K562 (cell line): ENCODE results near the gene DPP3. TPM values are rescaled to one million over a fixed set of nuclear protein-coding genes. Genes with fewer than 3 reads are reported as not detected.

Experiments
- ATAC-seq: fragments of 200-7000 bp; cut with Tn5 transposase; 3 replicates; pipeline ENCODE4 v1.9.1; 2020; ENCODE audit warnings: moderate library complexity
- BruUV-seq: library from RNA; stranded (reverse); fragments of 400-500 nt; replicated peaks from 2 replicates; lab custom pipeline; 2021; lab: Mats Ljungman, UMichigan
- CTCF ChIA-PET: fragments of 300-600 bp; formaldehyde crosslinking; extraction: SDS; loops from one replicate; lab custom pipeline; 2021; ENCODE audit warnings: low intra/inter-chr PET ratio; lab: Yijun Ruan, JAX
- POLR2A ChIA-PET: fragments of 300-600, 350-650 bp; sonication (Branson Sonifier 250); formaldehyde crosslinking; extraction: SDS; loops from one replicate; lab custom pipeline; 2021; ENCODE audit warnings: antibody characterized with exemption, inconsistent platforms; lab: Yijun Ruan, JAX
- DNase-seq, 4 experiments: peaks; one replicate each; pipeline versions ENCODE4 v3.0.0 to v3.0.0-alpha.2; 2011 to 2018; ENCODE audit warnings: low spot score in 3 of 4, mixed read lengths in 3 of 4; ENCODE audit errors: extremely low read depth in 1 of 4
- FAIRE-seq: peaks from 2 replicates; lab custom pipeline; 2011; peaks lifted over from hg19 to GRCh38; lab: Jason Lieb, UNC
- H2AFZ ChIP-seq: 2 replicates; pipeline ENCODE4 v1.6.0; 2011; ENCODE audit warnings: low read depth, low read length, control low read depth, inconsistent platforms
- H3K27ac ChIP-seq: fragments of 200-600 bp; 3 replicates; pipeline ENCODE4 v1.8.0; 2011; ENCODE audit warnings: low read depth, mild to moderate bottlenecking, control low read depth, inconsistent platforms, low read length, moderate library complexity, mixed read lengths; ENCODE audit errors: extremely low read depth
- H3K27me3 ChIP-seq, 2 experiments: fragments of 300-600 bp in 1 of 2; 2 replicates in 1 of 2; 3 replicates in 1 of 2; pipeline versions ENCODE4 v1.6.0 to v1.8.0; 2011; ENCODE audit warnings: inconsistent platforms in 2 of 2, low read length in 2 of 2, mild to moderate bottlenecking in 1 of 2, mixed read lengths in 1 of 2, moderate library complexity in 1 of 2; ENCODE audit not compliant: control insufficient read depth in 2 of 2, insufficient read depth in 2 of 2
- H3K36me3 ChIP-seq: fragments of 300-600 bp; 3 replicates; pipeline ENCODE4 v1.8.0; 2011; ENCODE audit warnings: mild to moderate bottlenecking, low read length, inconsistent platforms; ENCODE audit not compliant: control insufficient read depth, insufficient read depth
- H3K4me1 ChIP-seq, 2 experiments: fragments of 200-600 bp in 1 of 2; replicated peaks in 1 of 2; 2 replicates in 1 of 2; 3 replicates in 1 of 2; pipeline versions ENCODE4 v1.5.1 to v1.8.0; 2011; ENCODE audit warnings: inconsistent platforms in 2 of 2, low read length in 2 of 2, mild to moderate bottlenecking in 1 of 2, mixed read lengths in 1 of 2, moderate library complexity in 1 of 2; ENCODE audit not compliant: control insufficient read depth in 2 of 2, insufficient read depth in 2 of 2
- H3K4me2 ChIP-seq: 2 replicates; pipeline ENCODE4 v1.6.1; 2011; ENCODE audit warnings: low read length, control low read depth, inconsistent platforms, mixed read lengths; ENCODE audit not compliant: insufficient read depth
- H3K4me3 ChIP-seq: fragments of 200-600 bp; sonication (generic), shearing (Covaris generic); 2 replicates; pipeline ENCODE4 v1.5.1; 2016; ENCODE audit warnings: control low read depth, inconsistent platforms
- H3K79me2 ChIP-seq: fragments of 200-600 bp; 3 replicates; pipeline ENCODE4 v1.8.0; 2011; ENCODE audit warnings: low read length, inconsistent platforms; ENCODE audit not compliant: control insufficient read depth, insufficient read depth
- H3K9ac ChIP-seq, 2 experiments: 2 replicates each; pipeline versions ENCODE4 v1.6.0 to v1.6.1; 2011; ENCODE audit warnings: low read depth in 2 of 2, low read length in 2 of 2, control low read depth in 1 of 2, inconsistent platforms in 1 of 2, mild to moderate bottlenecking in 1 of 2, mixed read lengths in 1 of 2; ENCODE audit not compliant: insufficient read depth in 1 of 2
- H3K9me1 ChIP-seq: one replicate; pipeline ENCODE4 v1.6.0; 2011; ENCODE audit warnings: inconsistent platforms, mild to moderate bottlenecking, low read length, moderate library complexity; ENCODE audit not compliant: control insufficient read depth, insufficient read depth
- H3K9me3 ChIP-seq: replicated peaks from 2 replicates; pipeline ENCODE4 v1.5.1; 2011; ENCODE audit warnings: low read depth, low read length, inconsistent platforms; ENCODE audit not compliant: control insufficient read depth, insufficient read depth
- H4K20me1 ChIP-seq: replicated peaks from 2 replicates; pipeline ENCODE4 v1.6.1; 2011; ENCODE audit warnings: low read length, inconsistent platforms, mixed read lengths; ENCODE audit not compliant: control insufficient read depth, insufficient read depth
- DIDO1 ChIP-seq: fragments of 450-650 bp; IDR thresholded peaks from 2 replicates; pipeline ENCODE4 v1.6.1; 2016; ENCODE audit warnings: low read depth, missing biosample characterization, missing genetic modification characterization
- POLR2G ChIP-seq: fragments of 200-400 bp; formaldehyde crosslinking; IDR thresholded peaks from 2 replicates; pipeline ENCODE4 v1.6.1; 2017; ENCODE audit warnings: low read depth, mild to moderate bottlenecking, antibody characterized with exemption, low read length, moderate library complexity
- ZNF175 ChIP-seq: fragments of 200-800 bp; sonication (Bioruptor generic); IDR thresholded peaks from 2 replicates; pipeline ENCODE4 v1.6.1; 2016; ENCODE audit warnings: low read depth, mild to moderate bottlenecking, missing genetic modification characterization, missing compliant biosample characterization
- WGBS: fragments of 100-300 bp; shearing (Covaris generic); methylation state at CpG from one replicate; pipeline ENCODE4 v1.1.6; 2016; ENCODE audit warnings: low coverage, mixed read lengths; ENCODE audit not compliant: insufficient coverage; ENCODE audit errors: missing lambda C conversion rate; 5-methylcytosine and 5-hydroxymethylcytosine counted together
- in situ Hi-C: fragments of 300-500 bp; cut with MboI; formaldehyde crosslinking; loops from 4 replicates; pipeline ENCODE4 v1.15.0; 2018; ENCODE audit warnings: inconsistent platforms, mixed read lengths
- intact Hi-C: fragments of 100-400 bp; cut with micrococcal nuclease; formaldehyde crosslinking; loops from 2 replicates; pipeline ENCODE4 v1.14.2; 2022
- polyA plus RNA-seq, 8 experiments: library from polyadenylated mRNA; depleted of rRNA in 4 of 8; stranded (reverse) in 5 of 8; unstranded in 3 of 8; fragments of >200 nt; fragmentation: Nextera tagmentation in 2 of 8; fragmentation: Illumina TruSeq in 1 of 8; extraction: Ambion mirVana in 2 of 8; extraction: Trizol in 1 of 8; gene quantifications; 2 replicates each; pipeline versions ENCODE4 v1.2.1 to v1.2.3, GENCODE V29; 2011 to 2014; ENCODE audit warnings: inconsistent platforms in 1 of 8, missing spikeins in 1 of 8
- total RNA-seq, 7 experiments: library from RNA; depleted of rRNA in 6 of 7; stranded (reverse); fragments of >200 nt in 6 of 7; fragmentation: Illumina TruSeq in 2 of 7; extraction: Trizol in 2 of 7; gene quantifications; 2 replicates each; pipeline versions ENCODE4 v1.2.1 to v1.2.3, GENCODE V29; 2011 to 2021; ENCODE audit warnings: low replicate concordance in 1 of 7

The DPP3 gene
- total and polyA plus RNA-seq, 9 of the 15 experiments (the other 6 are each of a cell fraction or from before 2014, with no cell fraction given), result 3.7 to 69.2 (median 43.3) TPM

DNA sequence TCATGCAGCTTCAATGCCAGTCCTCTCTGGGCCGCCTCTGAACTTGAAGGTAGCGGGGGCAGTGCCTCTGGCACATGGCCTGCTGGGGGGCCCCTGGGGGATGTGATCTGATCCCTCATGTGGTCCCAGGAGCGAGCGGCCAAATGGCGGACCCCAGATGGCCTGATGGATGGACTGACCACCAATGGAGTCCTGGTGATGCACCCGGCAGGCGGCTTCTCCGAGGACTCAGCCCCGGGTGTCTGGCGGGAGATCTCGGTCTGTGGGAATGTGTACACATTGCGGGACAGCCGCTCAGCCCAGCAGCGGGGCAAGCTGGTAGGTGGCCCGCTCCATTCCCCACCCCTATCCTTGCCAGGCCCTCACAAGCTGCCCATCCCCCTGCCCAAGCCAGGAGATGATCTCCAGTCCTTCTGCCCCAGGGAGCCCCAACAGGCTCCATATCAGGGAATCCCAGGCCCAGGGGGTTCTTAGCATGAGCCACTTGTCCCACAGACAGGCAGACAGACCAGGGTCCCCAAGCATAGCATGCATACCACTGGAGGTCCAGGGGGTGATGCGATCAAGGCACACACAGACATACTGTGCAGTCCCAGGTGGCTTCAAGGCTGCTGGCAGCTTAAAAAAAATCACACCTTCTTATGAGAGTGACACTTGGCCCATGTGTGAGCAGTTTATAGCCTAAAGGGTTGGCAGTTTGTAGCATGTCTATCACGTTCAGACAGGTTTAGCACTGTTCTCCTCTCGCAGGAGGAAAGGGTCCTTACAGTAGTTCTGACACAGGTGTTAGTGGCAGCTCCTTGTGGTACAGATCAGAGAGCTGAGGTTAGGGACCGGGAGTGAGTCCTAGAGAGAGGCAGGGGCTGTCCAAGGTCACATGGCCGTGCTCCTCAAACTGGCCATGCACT, 6.4 kb upstream of the DPP3 start:
- POLR2A ChIA-PET, result interaction anchor here (1.0 kb wide), 1 partner anchor 197 kb away, joined by 3 read pairs; no protein-coding TSS in a partner anchor
- CTCF ChIA-PET, result no interaction called here
- Histone ChIP-seq H3K36me3 (peaks cover 3% of the 10 kb centered on the region; the same call in 2 of the 3 replicates), H3K4me3 (no peak overlapping the region), H3K9ac (peak overlapping the region in 1 of 2 experiments; percentile 55; a peak in 2 of 4 replicates), H3K4me1 (peaks cover 0 to 12% of the 10 kb centered on the region in 2 experiments; a peak in 3 of 5 replicates), H4K20me1 (peaks cover 10% of the 10 kb centered on the region; the same call in 1 of the 2 replicates), H3K9me1 (no peaks in the 10 kb centered on the region), H3K27ac (no peak overlapping the region), H3K9me3 (no peaks in the 10 kb centered on the region), H3K4me2 (no peak overlapping the region), H3K79me2 (no peaks in the 10 kb centered on the region), H3K27me3 (no peaks in the 10 kb centered on the region), H2AFZ (no peak overlapping the region)
- FAIRE-seq, result no peak
- WGBS, result 71% methylated on average over 19 of the region's 20 CpGs
- in situ Hi-C loops (no loop called here), intact Hi-C loops (no loop called here)
- BruUV-seq, result no TSS peak
- DNase-seq, result no peak
- ATAC-seq, result no peak
- TF ChIP-seq ZNF175, result no peak
- no peak for TF ChIP-seq DIDO1 (tag)
- peak; percentile 34; the same call in 1 of the 2 replicates for TF ChIP-seq POLR2G
